22Rv1 (cell line): ENCODE results near the gene ENTHD1.
"Not testable (repeated sequence)": the region's sequence is repeated elsewhere in the genome, so short reads cannot be mapped to it uniquely, and the experiment has no call there.

Experiments
- H3K27ac ChIP-seq: fragments of 450-650 bp; 2 replicates; pipeline ENCODE4 v1.5.1; 2017
- CTCF ChIP-seq: fragments of 450-650 bp; IDR thresholded peaks from 2 replicates; pipeline ENCODE4 v1.5.1; 2017; ENCODE audit warnings: mild to moderate bottlenecking
- ZFX ChIP-seq: fragments of 450-650 bp; IDR thresholded peaks from 2 replicates; pipeline ENCODE4 v1.6.1; 2017; ENCODE audit warnings: antibody characterized with exemption, borderline replicate concordance

ENTHD1 gene

GRCh38 chr22:39877079-39877845 lies 16.3 kb downstream of the ENTHD1 start:
- no peak for TF ChIP-seq CTCF
- TF ChIP-seq ZFX, result no peak
- H3K27ac ChIP-seq, result no peak overlapping the region

GRCh38 chr22:39875176-39875885 lies 18.2 kb downstream of the ENTHD1 start:
- not testable (repeated sequence) for H3K27ac ChIP-seq

- H3K27ac ChIP-seq, result no peak overlapping the region
- TF ChIP-seq CTCF, result no peak
- TF ChIP-seq ZFX, result no peak
These were observed 19.6 kb downstream of the ENTHD1 start for GRCh38 chr22:39873965-39874364.

- no peak overlapping the region for H3K27ac ChIP-seq
- TF ChIP-seq ZFX (no peak), CTCF (no peak)
These were observed 21.0 kb downstream of the ENTHD1 start for GRCh38 chr22:39872548-39872947.

- H3K27ac ChIP-seq, result no peak overlapping the region
- no peak for TF ChIP-seq CTCF
- TF ChIP-seq ZFX, result no peak
These were observed 22.4 kb downstream of the ENTHD1 start for GRCh38 chr22:39871008-39871798.

- H3K27ac ChIP-seq, result not testable (repeated sequence)
These were observed 23.8 kb downstream of the ENTHD1 start for GRCh38 chr22:39869797-39870196.

GRCh38 chr22:39868741-39869140 lies 24.8 kb downstream of the ENTHD1 start:
- TF ChIP-seq CTCF, result no peak
- no peak for TF ChIP-seq ZFX
- no peak overlapping the region for H3K27ac ChIP-seq
